GM13977 (cell line): ENCODE data around the gene NEFH.
"Not testable (repeated sequence)": the region's sequence is repeated elsewhere in the genome, so short reads cannot be mapped to it uniquely, and the experiment has no call there.

Source experiments
- DNase-seq: peaks from one replicate; pipeline ENCODE4 v3.0.0; 2012; ENCODE audit warnings: low spot score
- CTCF ChIP-seq: IDR thresholded peaks from 2 replicates; pipeline ENCODE4 v1.5.1; 2012; ENCODE audit warnings: mild to moderate bottlenecking, control low read depth; ENCODE audit not compliant: insufficient read depth; ENCODE audit errors: extremely low read depth, missing control alignments
- in situ Hi-C: fragments of 300-500 bp; cut with MboI; formaldehyde crosslinking; loops from one replicate; pipeline ENCODE4 v1.12.0; 2022; ENCODE audit warnings: low sequenced_read_pairs, low pct_unique_long_range_greater_than_20kb, mixed read lengths, inconsistent platforms; ENCODE audit not compliant: unreplicated experiment

The NEFH gene

GRCh38 chr22:29482253-29482652, 2.2 kb downstream of the NEFH start:
- TF ChIP-seq CTCF, result no peak
- in situ Hi-C loops, result no loop called here
- no peak for DNase-seq

GRCh38 chr22:29482726-29483125, 2.7 kb downstream of the NEFH start:
- no peak for TF ChIP-seq CTCF
- in situ Hi-C loops, result no loop called here
- DNase-seq, result no peak

GRCh38 chr22:29483254-29483653, 3.2 kb downstream of the NEFH start:
- TF ChIP-seq CTCF, result no peak
- in situ Hi-C loops, result no loop called here
- DNase-seq, result no peak

GRCh38 chr22:29484642-29485041, 4.6 kb downstream of the NEFH start:
- in situ Hi-C loops, result no loop called here
- no peak for TF ChIP-seq CTCF
- no peak for DNase-seq

- in situ Hi-C loops, result no loop called here
- no peak for DNase-seq
- TF ChIP-seq CTCF, result no peak
Measured at GRCh38 chr22:29485448-29485847, 5.4 kb downstream of the NEFH start.

- no peak for TF ChIP-seq CTCF
- no peak for DNase-seq
- in situ Hi-C loops, result no loop called here
Measured at GRCh38 chr22:29487426-29487986, 7.5 kb downstream of the NEFH start.

GRCh38 chr22:29489127-29489780, 9.2 kb downstream of the NEFH start:
- in situ Hi-C loops, DNase-seq: not testable (repeated sequence)
